Upper lobe of left lung (tissue), 4 donors: ENCODE measurements around the gene MYO18B.

Source experiments
- EP300 ChIP-seq, 4 donors: sonication (generic); formaldehyde crosslinking; IDR thresholded peaks; one replicate each; pipeline ENCODE4 v1.5.1; 2017; ENCODE audit warnings: antibody characterized with exemption in 4 of 4, control low read depth in 2 of 4
- TF ChIP-seq, protein P1 (sequence below), 6 experiments: fragments of 450-650 bp in 4 of 6; fragments of 200-600 bp in 2 of 6; sonication (generic) in 2 of 6; IDR thresholded peaks; one replicate each; pipeline ENCODE4 v1.5.1; 2016 to 2019; ENCODE audit warnings: antibody characterized with exemption in 6 of 6

DNA sequence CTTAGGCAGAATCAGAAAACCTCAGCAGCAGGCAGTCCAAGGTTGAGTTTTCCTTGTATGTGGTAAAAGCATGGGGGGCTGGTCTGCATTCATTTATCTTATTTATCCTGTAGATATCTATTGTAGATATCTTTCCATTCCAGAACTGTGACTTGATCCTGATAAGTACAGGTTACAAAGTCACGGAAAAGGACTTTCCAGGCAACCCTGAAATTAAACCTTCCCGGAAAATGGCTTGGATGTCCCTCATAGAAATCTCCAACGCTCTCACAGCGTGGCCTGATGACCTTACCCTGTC, 48.8 kb upstream of the MYO18B start:
- TF ChIP-seq EP300 (IDR thresholded peaks at IDR 0.05) = no peak
- TF ChIP-seq, protein P1, sequence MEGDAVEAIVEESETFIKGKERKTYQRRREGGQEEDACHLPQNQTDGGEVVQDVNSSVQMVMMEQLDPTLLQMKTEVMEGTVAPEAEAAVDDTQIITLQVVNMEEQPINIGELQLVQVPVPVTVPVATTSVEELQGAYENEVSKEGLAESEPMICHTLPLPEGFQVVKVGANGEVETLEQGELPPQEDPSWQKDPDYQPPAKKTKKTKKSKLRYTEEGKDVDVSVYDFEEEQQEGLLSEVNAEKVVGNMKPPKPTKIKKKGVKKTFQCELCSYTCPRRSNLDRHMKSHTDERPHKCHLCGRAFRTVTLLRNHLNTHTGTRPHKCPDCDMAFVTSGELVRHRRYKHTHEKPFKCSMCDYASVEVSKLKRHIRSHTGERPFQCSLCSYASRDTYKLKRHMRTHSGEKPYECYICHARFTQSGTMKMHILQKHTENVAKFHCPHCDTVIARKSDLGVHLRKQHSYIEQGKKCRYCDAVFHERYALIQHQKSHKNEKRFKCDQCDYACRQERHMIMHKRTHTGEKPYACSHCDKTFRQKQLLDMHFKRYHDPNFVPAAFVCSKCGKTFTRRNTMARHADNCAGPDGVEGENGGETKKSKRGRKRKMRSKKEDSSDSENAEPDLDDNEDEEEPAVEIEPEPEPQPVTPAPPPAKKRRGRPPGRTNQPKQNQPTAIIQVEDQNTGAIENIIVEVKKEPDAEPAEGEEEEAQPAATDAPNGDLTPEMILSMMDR (IDR thresholded peaks at IDR 0.05) = no peak
